HG02571 (cell line): ENCODE results near the gene RBP7.
"Not testable (repeated sequence)": the region's sequence is repeated elsewhere in the genome, so short reads cannot be mapped to it uniquely, and the experiment has no call there.

Source experiments
- ATAC-seq: cut with Tn5 transposase; IDR thresholded peaks from one replicate; pipeline ENCODE4 v1.9.1; 2021; ENCODE audit warnings: mild to moderate bottlenecking, moderate library complexity; ENCODE audit not compliant: unreplicated experiment

RBP7 gene

GRCh38 chr1:9996624-9997582, at the start of gene RBP7:
TSS of gene RBP7 (plus strand) at chr1:9997228. CDS start at chr1:9997259, 31 bp downstream.
- ATAC-seq: no peak

- ATAC-seq: no peak
These were observed 39.3 kb upstream of the RBP7 start for GRCh38 chr1:9957726-9958125.

- ATAC-seq: no peak
These were observed 37.0 kb upstream of the RBP7 start for GRCh38 chr1:9960011-9960410.

- no peak for ATAC-seq
These were observed 36.1 kb upstream of the RBP7 start for GRCh38 chr1:9960706-9961562.

GRCh38 chr1:9984253-9984652, 12.8 kb upstream of the RBP7 start:
- ATAC-seq: no peak

GRCh38 chr1:9985001-9985400, 12.0 kb upstream of the RBP7 start:
- no peak for ATAC-seq

- ATAC-seq: no peak
These were observed 7.3 kb upstream of the RBP7 start for GRCh38 chr1:9989773-9990172.

GRCh38 chr1:9990944-9991343, 6.1 kb upstream of the RBP7 start:
- ATAC-seq: no peak

GRCh38 chr1:9992910-9993309, 4.1 kb upstream of the RBP7 start:
- ATAC-seq: no peak

GRCh38 chr1:9993561-9994075, 3.4 kb upstream of the RBP7 start:
- ATAC-seq: no peak

GRCh38 chr1:10001016-10001665, 4.1 kb downstream of the RBP7 start:
- ATAC-seq: no peak

- not testable (repeated sequence) for ATAC-seq
These were observed 8.2 kb downstream of the RBP7 start for GRCh38 chr1:10005248-10005647.

GRCh38 chr1:10007169-10007568, 10.1 kb downstream of the RBP7 start:
- ATAC-seq: no peak

- no peak for ATAC-seq
These were observed 17.0 kb downstream of the RBP7 start for GRCh38 chr1:10014016-10014415.

- ATAC-seq: no peak
These were observed 22.5 kb downstream of the RBP7 start for GRCh38 chr1:10019561-10019960.

GRCh38 chr1:10020086-10020485, 23.1 kb downstream of the RBP7 start:
- no peak for ATAC-seq

- not testable (repeated sequence) for ATAC-seq
These were observed 23.6 kb downstream of the RBP7 start for GRCh38 chr1:10020678-10021077.

GRCh38 chr1:10021992-10022391, 25.0 kb downstream of the RBP7 start:
- not testable (repeated sequence) for ATAC-seq

- no peak for ATAC-seq
These were observed 25.6 kb downstream of the RBP7 start for GRCh38 chr1:10022656-10023055.

GRCh38 chr1:10025354-10025753, 28.3 kb downstream of the RBP7 start:
- ATAC-seq: no peak

- no peak for ATAC-seq
These were observed 30.0 kb downstream of the RBP7 start for GRCh38 chr1:10027027-10027426.
